Fibroblast of skin of left quadriceps (primary cell): ENCODE measurements around the gene FCGR3B.
"Not testable (repeated sequence)": the region's sequence is repeated elsewhere in the genome, so short reads cannot be mapped to it uniquely, and the experiment has no call there.

Experiments used
- DNase-seq, 2 experiments: peaks; one replicate each; pipeline ENCODE4 v3.0.0-alpha.2; 2013; ENCODE audit warnings: low read depth in 2 of 2

Gene FCGR3B

GRCh38 chr1:161605762-161606540 lies 25.0 kb downstream of the FCGR3B start:
- DNase-seq, result peak in 1 of 2 experiments; percentile 2

GRCh38 chr1:161605024-161605423 lies 26.0 kb downstream of the FCGR3B start:
- DNase-seq, result not testable (repeated sequence)

GRCh38 chr1:161597077-161597476 lies 33.9 kb downstream of the FCGR3B start:
- not testable (repeated sequence) for DNase-seq

GRCh38 chr1:161595583-161595982 lies 35.4 kb downstream of the FCGR3B start:
- not testable (repeated sequence) for DNase-seq

- DNase-seq, result not testable (repeated sequence)
Observed at GRCh38 chr1:161595173-161595572, 35.8 kb downstream of the FCGR3B start.

GRCh38 chr1:161594269-161594984 lies 36.5 kb downstream of the FCGR3B start:
- DNase-seq, result not testable (repeated sequence)

- not testable (repeated sequence) for DNase-seq
Observed at GRCh38 chr1:161593092-161593755, 37.8 kb downstream of the FCGR3B start.

GRCh38 chr1:161592586-161592985 lies 38.4 kb downstream of the FCGR3B start:
- not testable (repeated sequence) for DNase-seq

- DNase-seq, result not testable (repeated sequence)
Observed at GRCh38 chr1:161589920-161590319, 41.1 kb downstream of the FCGR3B start.

- DNase-seq, result not testable (repeated sequence)
Observed at GRCh38 chr1:161589365-161589764, 41.6 kb downstream of the FCGR3B start.

GRCh38 chr1:161588596-161588995 lies 42.4 kb downstream of the FCGR3B start:
- not testable (repeated sequence) for DNase-seq

- not testable (repeated sequence) for DNase-seq
Observed at GRCh38 chr1:161582882-161583281, 48.1 kb downstream of the FCGR3B start.

- not testable (repeated sequence) for DNase-seq
Observed at GRCh38 chr1:161580879-161581537, 50.0 kb downstream of the FCGR3B start.

- DNase-seq, result not testable (repeated sequence)
Observed at GRCh38 chr1:161579856-161580507, 51.0 kb downstream of the FCGR3B start.

GRCh38 chr1:161576676-161577075 lies 54.3 kb downstream of the FCGR3B start:
- DNase-seq, result not testable (repeated sequence)
